Fibroblast of pulmonary artery (primary cell): ENCODE measurements around the gene PDHX.

ENCODE experiments used
- DNase-seq: peaks from one replicate; pipeline ENCODE4 v3.0.0-alpha.2; 2010; ENCODE audit warnings: low read depth
- H3K4me3 ChIP-seq: replicated peaks from 2 replicates; pipeline ENCODE4 v1.5.1; 2011; ENCODE audit warnings: low read depth, mild to moderate bottlenecking, control low read depth, low read length, moderate library complexity
- CTCF ChIP-seq: IDR thresholded peaks from 2 replicates; pipeline ENCODE4 v1.5.1; 2011; ENCODE audit warnings: mild to moderate bottlenecking, control low read depth, low read length, inconsistent platforms; ENCODE audit errors: missing control alignments

Gene PDHX

DNA sequence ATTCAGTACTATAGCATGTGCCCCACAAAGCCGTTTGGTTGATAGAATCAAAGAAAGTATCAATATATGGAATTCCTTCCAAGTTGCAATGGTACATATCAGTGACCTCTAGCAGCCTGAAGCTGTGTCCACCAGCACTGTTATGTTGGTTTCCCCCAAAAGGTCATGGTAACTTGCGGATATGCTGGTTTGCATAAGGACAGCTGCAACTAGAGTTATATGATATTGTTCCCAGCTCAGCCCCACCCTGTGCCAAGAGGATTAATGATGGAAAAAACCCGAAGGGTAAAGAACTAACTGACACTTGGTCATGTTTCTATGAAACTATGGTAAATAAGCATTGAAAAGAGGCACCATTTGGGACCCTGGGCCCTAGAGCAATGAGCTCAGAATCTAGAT, 93.5 kb downstream of the PDHX start:
- no peak for DNase-seq
- no peak for TF ChIP-seq CTCF
- H3K4me3 ChIP-seq: no peak overlapping the region

DNA sequence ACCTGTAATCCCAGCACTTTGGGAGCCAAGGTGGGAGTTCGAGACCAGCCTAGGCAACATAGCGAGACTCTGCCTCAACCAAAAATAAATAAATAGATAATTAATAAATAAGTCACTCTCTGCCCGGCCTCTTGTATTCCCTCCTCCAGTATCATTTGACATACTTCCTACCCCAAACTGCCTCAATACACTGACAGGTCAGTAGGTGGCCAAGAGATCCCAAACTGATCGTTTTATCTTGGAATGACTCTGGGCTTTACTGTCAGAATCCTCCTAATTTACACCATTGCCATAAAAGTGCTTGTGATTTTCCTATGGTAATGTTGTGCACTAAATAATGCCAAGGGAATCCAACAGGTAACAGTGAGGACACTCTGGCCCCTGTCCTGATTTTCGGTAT, 94.2 kb downstream of the PDHX start:
- no peak overlapping the region for H3K4me3 ChIP-seq
- no peak for DNase-seq
- no peak for TF ChIP-seq CTCF

- TF ChIP-seq CTCF: no peak
- DNase-seq: peak; percentile 31
- H3K4me3 ChIP-seq: no peak overlapping the region
Measured at GRCh38 chr11:35011389-35011788, 95.0 kb downstream of the PDHX start.

DNA sequence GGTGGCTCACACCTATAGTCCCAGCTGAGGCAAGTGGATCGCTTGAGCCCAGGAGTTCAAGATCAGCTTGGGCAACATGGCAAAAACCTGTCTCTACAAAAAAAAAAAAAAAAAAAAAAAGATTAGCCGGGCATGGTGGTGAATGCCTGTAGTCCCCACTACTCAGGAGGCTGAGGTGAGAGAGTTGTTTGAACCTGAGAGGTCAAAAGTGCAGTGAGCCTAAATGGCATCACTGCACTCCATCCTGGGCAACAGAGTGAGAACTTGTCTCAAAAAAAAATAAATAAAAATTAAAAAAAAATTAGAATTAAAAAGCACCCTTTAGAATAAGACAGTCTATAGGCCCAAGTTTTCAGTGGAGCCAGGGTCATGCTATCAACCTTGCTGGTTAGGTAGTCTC, 95.5 kb downstream of the PDHX start:
- H3K4me3 ChIP-seq: no peak overlapping the region
- no peak for TF ChIP-seq CTCF
- no peak for DNase-seq

GRCh38 chr11:35012467-35013191, 96.2 kb downstream of the PDHX start:
- DNase-seq: no peak
- H3K4me3 ChIP-seq: no peak overlapping the region
- TF ChIP-seq CTCF: no peak

DNA sequence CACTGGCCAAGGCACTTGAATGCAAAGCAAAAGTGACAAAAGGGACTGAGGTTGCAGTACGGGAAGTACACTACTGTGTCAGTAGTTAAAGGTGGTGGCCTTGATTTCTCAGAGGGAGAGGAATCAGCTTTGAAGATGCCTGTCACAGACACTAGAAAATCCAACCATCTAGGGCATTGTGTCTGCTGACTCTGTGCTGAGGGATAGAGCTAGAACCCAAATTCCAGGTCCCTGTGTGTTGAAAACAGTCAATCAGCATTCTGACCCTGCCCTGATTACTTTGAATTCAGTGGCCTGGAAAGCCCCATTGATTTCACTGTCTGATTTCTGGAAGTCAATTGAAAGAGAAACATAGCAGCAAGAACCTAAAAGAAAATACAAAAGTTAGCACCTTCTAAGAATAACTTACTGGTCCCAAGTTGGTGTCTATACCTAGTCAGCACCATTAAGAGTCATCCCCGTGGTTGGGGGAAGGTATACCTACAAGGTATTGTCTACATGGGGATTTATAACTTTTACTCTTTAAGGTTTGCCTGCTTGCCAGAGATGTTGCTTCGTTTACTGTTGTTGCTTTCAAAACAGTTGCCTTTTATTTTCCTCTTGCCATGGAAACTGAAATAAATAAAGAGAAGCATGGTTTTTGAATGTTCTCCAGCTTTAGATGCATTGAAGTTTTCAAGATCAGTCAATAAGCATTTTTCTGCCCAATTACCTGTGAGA, 97.3 kb downstream of the PDHX start:
- H3K4me3 ChIP-seq: no peak overlapping the region
- no peak for TF ChIP-seq CTCF
- peak; percentile 29 for DNase-seq

- DNase-seq: peak; percentile 69
- TF ChIP-seq CTCF: no peak
- H3K4me3 ChIP-seq: no peak overlapping the region
Measured at GRCh38 chr11:35014346-35014745, 97.9 kb downstream of the PDHX start.
